Measurements from ENCODE around the gene PDCD4. TPM values are rescaled to one million over a fixed set of nuclear protein-coding genes. Genes with fewer than 3 reads are reported as not detected.
"Not testable (repeated sequence)": the region's sequence is repeated elsewhere in the genome, so short reads cannot be mapped to it uniquely, and the experiment has no call there.

Gene PDCD4
- total RNA-seq, 1 donor from 2014 or later, result 82.4 TPM

DNA sequence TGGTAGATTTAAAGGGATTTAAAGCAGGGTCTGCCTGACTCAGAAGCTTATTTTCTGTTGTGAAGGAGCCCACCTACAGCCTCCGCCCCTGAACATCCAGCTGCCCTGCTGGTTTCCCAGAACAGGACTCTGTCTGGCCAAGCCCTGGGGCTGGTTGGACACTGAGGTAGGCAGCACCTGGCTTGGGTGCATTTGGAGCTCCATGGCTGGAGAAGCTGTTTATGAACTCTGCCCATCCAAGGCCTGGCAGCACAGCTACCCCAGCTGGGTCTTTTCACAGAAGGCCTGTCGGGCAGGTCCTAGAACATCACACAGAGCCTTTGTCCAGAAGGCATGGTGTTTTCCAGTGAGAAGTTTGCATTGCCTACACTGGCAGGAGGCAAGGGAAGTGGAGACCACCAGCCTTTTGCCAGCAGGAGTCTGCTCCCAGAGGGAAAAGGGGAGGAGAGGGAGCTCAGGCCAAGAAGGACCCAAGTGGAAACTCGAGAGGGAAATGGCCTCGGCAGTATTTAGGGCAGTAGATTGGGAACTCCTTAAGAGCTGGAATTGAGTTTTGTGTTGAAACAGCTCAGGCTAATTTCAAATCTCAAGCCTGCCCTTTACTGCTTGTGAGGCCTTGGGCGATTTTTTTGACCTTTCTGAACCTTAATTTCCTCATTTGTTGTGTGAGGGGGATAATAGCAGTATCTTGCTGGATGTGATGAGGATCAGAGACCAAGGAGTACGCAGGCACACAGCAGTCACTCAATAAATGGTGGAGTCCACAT lies 12.3 kb upstream of the PDCD4 start:
- no peak for DNase-seq
- intact Hi-C loops (cut with micrococcal nuclease), result no loop called here
- ATAC-seq, result peak; percentile 24

DNA sequence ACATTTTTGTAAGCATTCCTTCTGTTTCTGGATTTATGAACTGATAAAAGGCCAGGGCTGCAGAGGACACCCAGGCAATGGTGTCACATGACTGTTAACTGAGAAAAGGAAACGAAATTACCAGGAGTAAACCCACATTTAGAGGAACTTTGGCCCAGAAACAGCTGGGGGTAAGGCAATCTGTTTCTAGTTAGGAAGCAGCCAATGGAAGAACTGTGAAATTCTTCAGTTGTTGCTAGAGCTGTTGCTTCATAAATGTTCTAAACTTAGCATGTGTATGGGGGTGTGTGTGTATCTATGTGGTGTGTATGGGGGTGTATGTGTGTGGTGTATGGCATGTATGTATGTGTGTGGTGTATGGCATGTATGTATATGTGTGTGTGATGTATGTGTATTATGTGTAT lies 11.8 kb upstream of the PDCD4 start:
- intact Hi-C loops (cut with micrococcal nuclease), result no loop called here
- no peak for DNase-seq
- ATAC-seq, result peak; percentile 53

DNA sequence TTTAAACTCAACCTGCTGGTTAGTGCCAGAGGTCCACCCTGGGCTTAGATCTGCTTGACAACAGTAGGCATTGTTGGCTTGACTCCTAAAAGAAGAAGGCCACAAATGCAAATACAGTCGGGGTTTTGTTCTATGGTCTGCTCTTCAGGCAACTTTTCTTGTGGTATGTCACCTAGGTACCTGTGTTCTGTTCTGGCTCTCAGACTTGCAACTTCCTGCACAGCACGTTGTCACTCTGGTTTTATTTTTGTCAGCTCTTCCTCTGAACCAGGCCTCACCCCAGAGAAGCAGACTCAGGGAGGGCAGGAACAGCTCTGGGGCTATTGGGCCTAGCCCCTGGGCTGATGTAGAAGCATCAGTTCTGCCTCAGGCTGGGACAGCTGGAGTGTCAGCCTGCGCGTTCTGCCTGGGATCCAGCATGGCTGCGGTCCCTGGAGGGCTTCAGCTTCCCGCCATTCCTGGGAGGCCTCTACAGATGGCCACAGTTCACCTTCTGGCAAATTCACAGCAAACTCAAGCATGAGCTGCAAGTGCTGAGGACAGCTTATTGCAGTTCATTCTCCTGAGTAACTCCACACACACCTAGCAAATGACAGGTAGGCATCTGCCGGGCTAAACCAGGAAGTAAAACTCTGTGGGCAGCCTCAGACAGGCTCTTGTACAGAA lies 11.0 kb upstream of the PDCD4 start:
- intact Hi-C loops (cut with micrococcal nuclease), result no loop called here
- ATAC-seq, result no peak
- no peak for DNase-seq

DNA sequence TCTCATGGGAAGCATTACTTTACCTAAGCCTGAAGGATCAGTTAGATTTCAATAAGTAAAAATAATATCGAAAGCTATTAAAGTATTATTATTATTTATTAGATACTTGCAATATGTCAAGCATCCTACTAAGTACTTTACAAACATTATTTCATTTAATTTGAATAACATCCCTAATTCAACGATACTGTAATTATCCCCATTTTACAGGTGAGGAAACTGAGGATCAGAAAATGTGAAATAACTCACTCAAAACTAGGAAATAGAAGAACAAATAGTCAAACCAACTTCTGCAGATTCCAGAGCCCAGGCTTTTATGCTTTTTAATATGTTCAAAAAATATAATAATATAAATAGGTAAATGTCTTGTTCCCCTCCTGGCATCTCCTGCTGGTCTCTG lies 10.3 kb upstream of the PDCD4 start:
- DNase-seq (no peak), ATAC-seq (no peak)
- intact Hi-C loops (cut with micrococcal nuclease), result no loop called here

DNA sequence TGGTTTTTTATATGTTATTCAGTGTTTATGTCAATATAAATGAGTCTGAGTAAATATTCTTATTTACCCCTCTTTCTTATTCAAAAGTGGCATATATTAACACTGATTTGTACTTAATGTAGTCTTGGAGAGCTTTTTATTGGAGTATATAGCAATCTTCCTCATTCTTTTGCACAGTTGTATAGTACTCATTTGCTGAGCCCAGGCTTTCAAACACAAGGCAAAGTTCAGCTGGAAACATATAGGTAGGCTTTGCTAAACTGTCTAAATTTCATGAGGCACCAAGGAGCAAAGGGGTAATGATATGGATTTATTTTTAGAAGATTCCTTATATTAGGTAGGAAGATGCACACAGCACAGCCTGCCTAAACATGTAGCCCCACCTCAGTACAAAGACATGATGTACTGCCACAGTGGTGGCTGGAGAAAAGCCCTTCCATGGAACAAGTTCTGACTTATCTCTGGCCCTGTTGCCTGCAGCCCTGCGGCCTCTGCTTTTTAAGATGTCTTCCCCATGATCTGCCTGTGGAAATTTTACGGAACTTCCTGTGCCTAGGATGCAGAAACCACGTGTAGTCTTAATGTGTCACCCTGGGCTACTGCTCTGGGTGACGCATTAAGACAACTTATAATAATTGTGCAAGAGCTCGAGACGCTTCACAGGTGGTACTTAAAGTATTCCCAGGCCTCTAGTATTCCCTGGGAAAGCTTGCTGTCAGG lies 9.6 kb upstream of the PDCD4 start:
- no peak for DNase-seq
- no peak for ATAC-seq
- intact Hi-C loops (cut with micrococcal nuclease), result no loop called here

DNA sequence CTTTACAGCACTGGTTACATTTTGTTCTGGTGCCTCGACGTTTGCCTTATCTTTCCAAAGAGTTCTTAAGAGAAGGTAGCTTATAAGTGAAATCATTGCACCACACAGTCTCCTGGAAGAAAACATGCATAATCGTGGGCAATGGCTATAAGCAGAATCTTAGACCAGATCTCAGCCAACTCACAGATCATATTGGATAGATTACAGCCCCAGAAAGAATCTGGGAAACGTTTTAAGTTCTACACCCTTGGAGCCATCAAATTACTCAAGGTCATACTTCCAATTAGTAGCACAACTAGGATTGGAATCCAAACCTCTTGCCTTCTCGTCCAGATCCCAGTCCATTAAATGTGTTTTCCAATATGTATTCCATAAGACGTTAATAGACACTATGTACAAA lies 8.8 kb upstream of the PDCD4 start:
- no peak for ATAC-seq
- intact Hi-C loops (cut with micrococcal nuclease), result no loop called here
- DNase-seq, result no peak

DNA sequence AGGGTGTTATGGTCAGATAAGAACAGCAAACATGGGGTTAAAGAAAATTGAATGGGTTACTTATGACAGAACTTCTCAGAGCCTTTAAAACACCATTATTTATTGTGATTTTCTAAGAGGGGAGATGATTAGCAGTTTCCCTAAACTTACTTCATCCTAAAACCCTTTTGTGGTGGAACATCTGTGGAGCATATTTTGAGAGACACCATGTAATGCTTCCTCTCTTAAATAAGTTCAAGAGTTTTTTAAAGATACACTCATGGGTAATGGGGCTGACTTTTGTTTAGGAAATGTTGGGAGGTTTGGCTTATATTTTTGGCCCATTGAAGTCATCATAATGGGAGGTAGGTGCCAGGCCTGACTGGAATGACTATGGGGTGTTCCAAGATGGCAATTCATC lies 8.4 kb upstream of the PDCD4 start:
- intact Hi-C loops (cut with micrococcal nuclease), result no loop called here
- no peak for ATAC-seq
- DNase-seq, result no peak

DNA sequence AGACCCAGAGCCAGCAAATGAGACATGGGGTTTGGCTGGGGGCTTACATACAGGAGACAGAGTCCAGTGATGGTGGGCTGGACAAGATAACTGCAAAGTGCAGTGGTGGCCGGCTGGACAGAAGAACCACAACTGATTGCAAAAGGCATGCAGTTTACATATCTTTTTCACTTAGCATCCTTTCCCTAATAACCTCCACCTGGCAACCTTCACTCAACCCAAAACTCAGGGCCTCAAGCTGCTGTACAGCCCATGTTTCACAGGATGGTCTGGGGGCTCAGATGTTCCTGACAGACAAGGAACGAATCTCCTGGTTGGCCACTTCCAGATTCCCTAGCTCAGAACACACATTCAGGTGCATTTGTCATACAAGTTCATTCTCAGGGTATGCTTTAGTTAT lies 7.8 kb upstream of the PDCD4 start:
- ATAC-seq (no peak), DNase-seq (no peak)
- intact Hi-C loops (cut with micrococcal nuclease), result no loop called here

DNA sequence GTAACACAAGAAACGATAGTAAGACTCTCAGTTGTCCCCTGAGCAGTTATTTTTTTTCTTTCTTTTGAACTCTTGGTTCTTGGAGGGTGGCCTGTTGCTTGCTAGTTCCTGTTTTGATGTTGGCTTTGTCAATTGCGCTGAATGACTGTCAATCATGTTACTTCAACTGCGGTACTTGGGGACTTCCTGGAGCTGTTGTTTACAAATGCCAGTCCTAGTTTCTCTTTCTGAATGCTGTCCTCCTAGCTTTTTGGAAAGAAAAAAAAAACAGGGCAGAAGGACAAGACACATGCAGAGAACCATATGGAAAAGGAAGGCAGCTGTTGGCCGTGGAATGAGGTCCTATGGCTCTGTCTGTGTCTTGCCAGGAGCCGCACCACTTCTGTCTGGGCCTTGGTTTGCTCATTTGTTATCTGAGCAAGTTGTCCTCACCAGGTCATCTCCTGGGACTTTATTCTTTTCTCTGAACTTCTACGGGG lies 7.0 kb upstream of the PDCD4 start:
- ATAC-seq (peak; percentile 30), DNase-seq (no peak)
- intact Hi-C loops (cut with micrococcal nuclease), result no loop called here

DNA sequence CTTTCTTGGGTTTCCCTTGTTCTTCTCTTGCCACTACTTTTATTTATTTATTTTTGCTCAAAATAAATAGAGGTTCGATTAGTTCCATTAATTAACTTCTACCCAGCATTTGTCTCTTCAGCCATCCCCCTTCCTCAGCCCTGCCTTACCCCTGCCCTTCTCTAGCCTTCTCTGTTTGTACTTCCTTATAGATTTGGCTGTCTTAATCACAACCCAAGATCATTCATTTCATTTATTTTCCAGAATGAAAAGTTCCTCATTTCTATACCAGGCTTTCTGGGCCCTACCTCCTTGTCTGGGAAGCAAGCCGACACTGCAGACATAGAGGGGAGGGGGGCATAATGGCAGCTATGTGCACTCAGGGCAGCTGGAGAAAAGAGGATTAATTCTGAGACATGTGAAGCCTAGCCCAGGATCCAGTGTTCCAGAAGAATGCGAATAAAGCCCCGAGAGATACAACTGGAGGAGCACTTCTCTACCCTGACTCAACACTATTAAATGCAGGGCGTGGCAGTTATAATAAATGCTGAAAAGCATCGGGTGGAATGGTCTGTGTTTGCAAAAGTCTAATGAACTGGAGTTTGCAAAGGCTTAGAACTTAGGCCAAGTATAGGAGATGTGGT lies 6.4 kb upstream of the PDCD4 start:
- intact Hi-C loops (cut with micrococcal nuclease), result no loop called here
- ATAC-seq (peak; percentile 61), DNase-seq (no peak)

DNA sequence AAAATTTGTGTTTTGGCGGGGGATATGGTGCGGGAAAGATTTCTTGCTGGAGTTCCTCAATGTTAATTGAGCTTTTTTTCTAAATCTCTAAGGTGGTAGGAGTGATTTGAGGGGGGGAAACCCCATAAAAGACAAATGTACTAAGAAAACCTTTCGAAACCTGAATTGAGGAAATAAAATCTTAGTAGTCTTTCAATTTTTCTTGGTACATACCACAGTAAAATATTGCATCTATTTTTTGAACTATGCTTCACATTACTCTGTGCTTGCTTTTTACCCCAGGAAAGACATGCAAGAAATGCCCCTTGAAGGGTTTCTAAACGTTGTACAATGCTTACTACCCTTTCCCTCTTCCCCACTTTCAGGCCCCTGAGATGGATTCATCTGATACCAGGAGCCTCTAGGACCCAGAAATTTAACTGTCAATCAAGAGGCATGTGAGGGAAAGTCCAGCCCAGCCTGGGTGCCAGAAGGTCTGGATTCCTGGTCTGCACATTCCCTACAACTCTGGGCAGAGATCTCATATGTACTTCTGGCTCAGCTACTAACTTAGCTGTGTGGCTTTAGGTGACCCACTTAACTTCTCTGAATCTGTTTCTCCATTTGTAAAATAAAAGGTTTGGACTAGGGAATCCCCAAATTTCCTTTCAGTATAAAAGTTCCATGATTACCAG lies 5.8 kb upstream of the PDCD4 start:
- no peak for ATAC-seq
- intact Hi-C loops (cut with micrococcal nuclease), result no loop called here
- no peak for DNase-seq

DNA sequence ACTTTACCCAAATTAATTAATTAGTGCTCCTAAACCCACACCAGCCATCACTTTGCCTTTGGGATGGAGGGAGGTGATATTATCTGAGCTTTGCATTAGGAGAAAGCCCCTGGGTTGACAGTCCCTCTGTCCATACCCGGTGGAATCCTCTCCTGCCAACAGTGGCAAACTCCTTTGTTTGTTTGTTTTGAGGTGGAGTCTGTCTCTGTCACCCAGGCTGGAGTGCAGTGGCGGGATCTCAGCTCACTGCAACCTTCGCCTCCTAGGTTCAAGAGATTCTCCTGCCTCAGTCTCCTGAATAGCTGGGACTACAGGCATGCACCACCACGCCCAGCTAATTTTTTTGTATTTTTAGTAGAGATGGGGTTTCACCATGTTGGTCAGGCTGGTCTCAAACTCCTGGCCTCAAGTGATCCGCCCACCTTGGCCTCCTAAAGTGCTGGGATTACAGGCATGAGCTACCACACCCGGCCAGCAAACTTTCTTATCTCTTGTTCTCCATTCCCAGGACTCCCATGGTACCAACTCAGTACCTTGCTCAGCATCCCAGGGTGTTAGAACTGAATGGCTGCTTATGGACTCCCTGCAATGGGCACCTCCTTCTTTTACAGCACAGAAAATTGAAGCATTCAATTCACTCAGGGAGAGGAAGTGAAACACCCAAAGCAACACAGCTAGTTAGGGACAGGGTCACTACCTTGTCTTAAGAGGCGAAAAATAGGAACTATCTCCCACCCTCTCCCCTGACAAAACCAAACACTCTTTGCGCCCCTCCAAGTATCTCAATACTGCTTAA lies 4.5 kb upstream of the PDCD4 start:
- ATAC-seq; intact Hi-C loops (cut with micrococcal nuclease); DNase-seq: not testable (repeated sequence)

DNA sequence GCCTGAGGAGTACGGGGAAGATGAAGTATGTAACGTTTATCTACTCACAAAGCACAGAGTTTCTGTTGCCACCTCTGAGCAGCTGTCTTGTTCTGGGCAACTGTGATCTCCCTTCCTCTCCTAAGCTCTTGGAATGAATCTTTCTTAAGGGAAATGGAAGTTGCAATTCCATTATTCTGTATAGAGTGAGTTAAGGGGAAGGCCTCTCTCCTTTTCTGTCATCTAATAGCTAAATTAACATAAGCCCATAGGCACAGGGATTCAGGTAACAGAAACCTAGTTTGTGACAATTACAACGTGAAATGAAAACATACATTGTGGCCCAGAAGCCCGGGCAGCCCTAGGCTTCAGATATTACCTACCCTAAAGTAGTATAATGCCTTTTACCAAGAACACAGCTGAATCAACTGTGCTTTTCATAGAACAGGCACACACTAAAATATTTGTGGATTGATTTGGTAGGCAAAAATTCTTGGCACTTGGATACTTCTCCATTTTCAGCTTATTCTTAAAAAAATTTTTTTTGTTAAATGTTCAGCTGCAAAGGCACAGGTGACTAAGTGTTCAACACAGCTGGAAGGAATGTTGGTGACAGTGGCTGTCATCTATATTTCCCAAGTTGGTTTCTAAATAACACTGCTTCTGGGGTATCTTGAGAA lies 3.8 kb upstream of the PDCD4 start:
- DNase-seq, result no peak
- intact Hi-C loops (cut with micrococcal nuclease), result no loop called here
- ATAC-seq, result no peak

DNA sequence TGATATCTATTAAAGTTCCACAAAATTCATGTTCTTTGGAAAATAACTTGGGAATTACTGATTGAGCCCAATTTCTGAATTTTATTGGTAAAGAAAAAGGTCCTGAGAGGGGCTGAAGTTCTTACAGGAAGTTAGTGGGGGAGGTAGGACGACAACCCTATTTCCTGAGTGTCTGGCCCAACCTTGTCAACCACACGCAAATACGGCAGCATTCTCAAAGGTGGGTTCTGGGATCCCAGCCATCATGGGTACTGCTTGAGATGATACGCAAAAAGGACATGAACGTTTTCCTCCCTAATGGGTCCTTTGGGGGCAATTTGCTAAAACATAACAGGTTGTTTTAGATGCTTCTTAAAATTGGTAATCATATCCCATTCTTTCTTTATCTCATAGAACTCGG lies 2.7 kb upstream of the PDCD4 start:
- intact Hi-C loops (cut with micrococcal nuclease), result no loop called here
- DNase-seq, result no peak
- ATAC-seq, result no peak

DNA sequence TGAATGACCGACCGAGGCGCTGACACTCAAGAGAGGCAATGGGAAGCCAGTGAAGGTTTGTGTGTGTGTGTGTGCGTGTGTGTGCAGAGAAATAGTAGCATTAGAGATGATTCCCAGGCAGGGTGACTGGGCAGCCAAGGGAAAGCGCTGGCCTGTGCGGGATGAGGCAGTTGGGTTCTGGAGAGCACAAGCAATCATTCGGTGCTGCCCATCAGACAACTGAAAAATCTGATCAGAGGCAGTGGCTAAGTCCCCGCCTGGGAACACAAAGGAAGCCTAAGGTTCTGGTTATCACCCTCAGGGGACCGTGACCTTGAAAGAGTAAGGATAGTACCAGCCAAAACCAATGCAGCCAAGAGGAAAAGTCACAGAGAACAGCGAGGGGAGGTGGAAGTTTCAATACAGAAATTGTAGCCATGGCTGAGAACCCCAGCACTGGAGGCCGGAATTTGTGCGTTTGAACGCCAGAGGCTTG lies 868 bp upstream of the PDCD4 start:
- intact Hi-C loops (cut with micrococcal nuclease), result no loop called here
- no peak for ATAC-seq
- no peak for DNase-seq

DNA sequence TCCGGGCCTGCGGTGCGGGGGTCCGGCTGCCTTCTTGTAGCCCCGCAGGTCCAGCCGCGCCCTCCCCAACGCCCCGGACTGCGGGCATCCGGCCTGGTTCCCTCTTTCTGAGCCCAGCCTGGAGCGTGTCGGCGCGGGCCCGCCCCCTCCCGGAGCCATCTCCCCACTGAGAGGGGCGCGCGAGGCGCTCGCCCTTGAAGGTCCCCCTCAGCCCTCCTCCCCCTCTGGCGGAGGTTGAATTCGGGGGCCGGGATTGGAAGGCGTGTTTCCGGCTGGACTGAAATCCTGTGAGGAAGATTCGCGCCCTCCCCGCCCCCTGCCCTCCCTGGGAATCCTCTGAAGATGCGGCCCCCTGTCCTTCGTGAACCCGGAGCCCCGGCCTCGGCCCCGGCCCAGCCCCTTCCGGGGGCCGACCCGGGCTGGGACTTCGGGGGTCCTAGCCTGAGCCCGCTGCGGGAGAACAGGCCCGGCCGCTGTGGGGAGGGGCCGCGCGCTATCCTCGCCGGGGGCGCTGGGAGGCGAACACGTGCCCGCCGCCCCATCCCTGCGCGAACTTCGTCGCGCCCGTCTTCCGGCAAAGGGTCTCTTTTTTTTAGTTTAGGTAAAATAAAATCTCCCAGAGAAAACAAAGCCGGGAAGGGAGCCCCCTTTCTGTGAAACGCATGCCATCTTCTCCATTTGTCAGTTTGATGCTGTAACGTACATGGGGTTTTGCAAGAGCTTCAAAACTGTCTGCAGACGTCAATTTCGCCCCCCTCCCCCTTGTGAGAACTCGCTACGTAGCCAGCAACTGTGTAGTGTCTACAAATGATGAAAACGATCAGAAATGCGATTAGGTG lies 636 bp downstream of the PDCD4 start:
- peak; percentile 82 for DNase-seq
- intact Hi-C loops (cut with micrococcal nuclease), result no loop called here
- peak; percentile 78 for ATAC-seq
